Psoas muscle (tissue), 8 donors: Measurements from ENCODE around the gene MYL6B. TPM values are rescaled to one million over a fixed set of nuclear protein-coding genes. Genes with fewer than 3 reads are reported as not detected.

Source experiments
- ATAC-seq, 4 donors: fragments of 200-7000 bp; cut with Tn5 transposase; one replicate each; pipeline ENCODE4 v1.9.1; 2020; ENCODE audit warnings: moderate library complexity in 3 of 4, mild to moderate bottlenecking in 2 of 4
- DNase-seq, 2 donors: peaks; one replicate each; pipeline ENCODE4 v3.0.0-alpha.2; 2020
- H3K27ac ChIP-seq: fragments of 200-600 bp; one replicate; pipeline ENCODE4 v1.8.0; 2022
- H3K27me3 ChIP-seq, 3 donors: fragments of 200-600 bp in 1 of 3; one replicate each; pipeline versions ENCODE4 v1.6.1 to v1.8.0; 2013 to 2022; ENCODE audit warnings: low read length in 2 of 3, mild to moderate bottlenecking in 2 of 3, moderate library complexity in 1 of 3; ENCODE audit not compliant: insufficient read depth in 3 of 3
- H3K36me3 ChIP-seq, 2 donors: fragments of 200-600 bp in 1 of 2; one replicate each; pipeline versions ENCODE4 v1.6.1 to v1.8.0; 2013 to 2022; ENCODE audit warnings: low read depth in 1 of 2, mild to moderate bottlenecking in 1 of 2, moderate library complexity in 1 of 2; ENCODE audit not compliant: insufficient read depth in 1 of 2
- H3K4me1 ChIP-seq: fragments of 200-600 bp; one replicate; pipeline ENCODE4 v1.8.0; 2022
- H3K4me3 ChIP-seq: fragments of 200-600 bp; one replicate; pipeline ENCODE4 v1.8.0; 2022; ENCODE audit warnings: mild to moderate bottlenecking
- H3K9me3 ChIP-seq: fragments of 200-600 bp; one replicate; pipeline ENCODE4 v1.8.0; 2022
- CTCF ChIP-seq: fragments of 200-600 bp; IDR thresholded peaks from one replicate; pipeline ENCODE4 v1.8.0; 2022; ENCODE audit warnings: antibody characterized with exemption
- WGBS, 3 donors: extraction: QIAGEN DNeasy Blood & Tissue Kit; methylation state at CpG; one replicate each; pipeline versions ENCODE4 v1.1.6 to v1.1.7; 2013; 5-methylcytosine and 5-hydroxymethylcytosine counted together
- intact Hi-C, 2 donors: fragments of 100-400 bp; cut with DNase I; formaldehyde crosslinking; loops; one replicate each; pipeline versions ENCODE4 v1.11.0 to v1.14.2; 2022
- polyA plus RNA-seq, 3 donors: library from polyadenylated mRNA; stranded (reverse); fragments of 200-250 nt; gene quantifications; one replicate each; pipeline ENCODE4 v1.2.3, GENCODE V29; 2013
- total RNA-seq, 4 donors: library from RNA; stranded (reverse); fragmentation: NEBNext Ultra II Directional in 2 of 4; extraction: Animal tissue kit (Norgen Biotek cat#: 25700) in 2 of 4; gene quantifications; one replicate each; pipeline versions ENCODE4 v1.2.1 to v1.2.4, GENCODE V29; 2021 to 2023
- donor health status: healthy with polysubstance abuse.
- donor health status: DM: no; HTN: no; CAD: no; lungs with moderate emphysema.
- donor health status: Bipolar disorder and iron deficiency.
- donor health status: healthy.
- donor health status: DM: yes; HTN: yes; CAD: no.
- donor health status: DM: no; HTN: no; CAD: no.
- donor health status: DM: no; HTN: no; CAD: no.
- donor health status: DM: yes; HTN: yes; CAD: no.

The MYL6B gene
- total and polyA plus RNA-seq, 7 donors, result 113 to 2,222 (median 553) TPM

- ATAC-seq, result no peak
- H3K9me3 ChIP-seq, result no peaks in the 10 kb centered on the region
- 58 to 72% (median 63%) methylated on average over 11 of the region's 11 CpGs for WGBS, 3 donors
- no peak for TF ChIP-seq CTCF
- intact Hi-C loops, result no loop called here
- H3K27ac ChIP-seq, result peak overlapping the region; percentile 9
- no peak for DNase-seq
- peaks cover 21 to 92% of the 10 kb centered on the region in 2 donors for H3K36me3 ChIP-seq
- H3K27me3 ChIP-seq, result no peaks in the 10 kb centered on the region
- H3K4me1 ChIP-seq, result peaks cover 23% of the 10 kb centered on the region
- H3K4me3 ChIP-seq, result no peak overlapping the region
Measured at GRCh38 chr12:56163533-56164344, 11.4 kb downstream of the MYL6B start.

GRCh38 chr12:56164345-56164729, 11.9 kb downstream of the MYL6B start:
- ATAC-seq (peak in 1 of 4 donors; percentile 14), DNase-seq (no peak)
- Histone ChIP-seq H3K36me3 (peaks cover 22 to 98% of the 10 kb centered on the region in 2 donors), H3K27ac (no peak overlapping the region), H3K4me3 (no peak overlapping the region), H3K27me3 (no peaks in the 10 kb centered on the region), H3K9me3 (no peaks in the 10 kb centered on the region), H3K4me1 (peaks cover 23% of the 10 kb centered on the region)
- intact Hi-C loops, result no loop called here
- no peak for TF ChIP-seq CTCF
- WGBS, 3 donors, result 80 to 89% (median 83%) methylated on average over 17 of the region's 17 CpGs

DNA sequence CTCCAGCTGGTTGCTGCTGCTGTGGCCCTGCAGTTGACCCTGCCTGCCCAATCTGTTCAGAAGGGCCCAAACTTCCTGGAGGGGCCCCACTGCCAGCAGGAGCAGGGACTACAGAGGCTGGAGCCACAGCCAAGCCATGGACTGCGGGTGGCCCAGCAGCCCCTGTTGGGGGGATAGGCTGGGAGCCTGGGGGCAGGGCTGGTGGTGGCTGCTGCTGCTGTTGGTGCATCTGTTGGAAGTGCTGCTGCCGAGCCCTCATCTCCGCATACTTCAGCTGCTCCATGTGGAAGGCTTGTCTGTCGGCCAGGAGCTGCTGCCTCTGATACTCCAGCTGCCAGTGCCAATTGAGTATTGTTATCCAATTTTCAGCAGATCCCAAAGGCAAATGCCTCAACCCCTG, 13.0 kb downstream of the MYL6B start:
- Histone ChIP-seq H3K27me3 (no peaks in the 10 kb centered on the region), H3K36me3 (peaks cover 20 to 99% of the 10 kb centered on the region in 2 donors), H3K9me3 (no peaks in the 10 kb centered on the region), H3K4me1 (peaks cover 13% of the 10 kb centered on the region), H3K27ac (peak overlapping the region; percentile 7), H3K4me3 (no peak overlapping the region)
- WGBS, 3 donors, result 22 to 35% (median 30%) methylated on average over 4 of the region's 4 CpGs
- ATAC-seq (peak in 1 of 4 donors; percentile 28), DNase-seq (no peak)
- TF ChIP-seq CTCF, result no peak
- intact Hi-C loops, result no loop called here

GRCh38 chr12:56169229-56169759, 16.9 kb downstream of the MYL6B start:
- WGBS, 3 donors, result 82 to 91% (median 91%) methylated on average over 11 of the region's 11 CpGs
- DNase-seq (no peak), ATAC-seq (no peak)
- H3K27me3 ChIP-seq, result no peaks in the 10 kb centered on the region
- peaks cover 8 to 99% of the 10 kb centered on the region in 2 donors for H3K36me3 ChIP-seq
- H3K4me3 ChIP-seq, result no peak overlapping the region
- intact Hi-C loops, result no loop called here
- TF ChIP-seq CTCF, result no peak
- H3K4me1 ChIP-seq, result no peaks in the 10 kb centered on the region
- H3K27ac ChIP-seq, result no peak overlapping the region
- no peaks in the 10 kb centered on the region for H3K9me3 ChIP-seq
